ENCODE measurements around the gene NUP210. TPM values are rescaled to one million over a fixed set of nuclear protein-coding genes. Genes with fewer than 3 reads are reported as not detected.

NUP210 gene
- total and polyA plus RNA-seq, 2 of the 13 experiments (the other 11 are each of a cell fraction or from before 2014, with no cell fraction given): 31.6 to 35.2 TPM

GRCh38 chr3:13424865-13425617 lies 4.9 kb upstream of the NUP210 start:
- TF ChIP-seq ZNF703 (CRISPR knock-in tag; IDR thresholded peaks at IDR 0.05; ENCODE audit: borderline replicate concordance): no peak
- peak; percentile 28; the same call in 1 of the 2 replicates for TF ChIP-seq ZNF629 (CRISPR knock-in tag; conservative IDR thresholded peaks at IDR 0.05)
- no peak for FAIRE-seq
- H2AFZ ChIP-seq (ENCODE audit: low read length): no peak overlapping the region

GRCh38 chr3:13424141-13424844 lies 4.2 kb upstream of the NUP210 start:
- no peak for FAIRE-seq
- in situ Hi-C loops (cut with HindIII; ENCODE audit: extremely low pct_ligation_motif_present, low pct_unique_long_range_greater_than_20kb) (no loop called here), intact Hi-C loops (cut with micrococcal nuclease; ENCODE audit: unreplicated experiment) (no loop called here)
- no peaks in the 10 kb centered on the region for H3K36me3 ChIP-seq (replicated peaks in 1 of 2; ENCODE audit: control insufficient read depth in 1 of 2, insufficient read depth in 2 of 2, low read length in 2 of 2)
- H4K20me1 ChIP-seq (ENCODE audit: insufficient read depth, low read length): no peaks in the 10 kb centered on the region
- no peaks in the 10 kb centered on the region for H3K9me3 ChIP-seq (ENCODE audit: low read length)
- no peak for DNase-seq (ENCODE audit: low spot score)
- ChIA-PET POLR2A (no interaction called here), CTCF (ENCODE audit: low intra/inter-chr PET ratio, low total read pairs) (no interaction called here)
- WGBS (ENCODE audit: low lambda C conversion rate): 60% methylated on average over 3 of the region's 3 CpGs
- H3K9ac ChIP-seq (ENCODE audit: insufficient read depth, low read depth, low read length): no peak overlapping the region
- H3K27ac ChIP-seq (ENCODE audit: extremely low read length, insufficient read depth, low read length): no peak overlapping the region
- H3K79me2 ChIP-seq (ENCODE audit: insufficient read depth, low read length): peaks cover 7% of the 10 kb centered on the region
- H3K4me1 ChIP-seq (ENCODE audit: insufficient read depth, low read length): peaks cover 59% of the 10 kb centered on the region
- no peak overlapping the region for H3K4me2 ChIP-seq (ENCODE audit: low read depth, low read length)
- H3K27me3 ChIP-seq (ENCODE audit: control insufficient read depth in 1 of 2, insufficient read depth in 2 of 2, low read length in 2 of 2): no peaks in the 10 kb centered on the region; a peak in 1 of 5 replicates
- no peak overlapping the region for H2AFZ ChIP-seq (ENCODE audit: low read length)
- ATAC-seq: no peak
- no peak overlapping the region for H3K4me3 ChIP-seq (replicated peaks in 1 of 3; ENCODE audit: insufficient read depth in 1 of 3, low read depth in 2 of 3, low read length in 3 of 3)
- BruUV-seq (replicated peaks): no TSS peak
- TF ChIP-seq ZNF550 (CRISPR knock-in tag; IDR thresholded peaks at IDR 0.05; ENCODE audit: borderline replicate concordance) (no peak), RARA (CRISPR knock-in tag; IDR thresholded peaks at IDR 0.05) (no peak), TFDP1 (CRISPR knock-in tag; IDR thresholded peaks at IDR 0.05; ENCODE audit: borderline replicate concordance) (no peak), MXD4 (CRISPR knock-in tag; IDR thresholded peaks at IDR 0.05) (no peak), ZNF567 (CRISPR knock-in tag; IDR thresholded peaks at IDR 0.05; ENCODE audit: borderline replicate concordance) (no peak)
- TF ChIP-seq, protein P1, sequence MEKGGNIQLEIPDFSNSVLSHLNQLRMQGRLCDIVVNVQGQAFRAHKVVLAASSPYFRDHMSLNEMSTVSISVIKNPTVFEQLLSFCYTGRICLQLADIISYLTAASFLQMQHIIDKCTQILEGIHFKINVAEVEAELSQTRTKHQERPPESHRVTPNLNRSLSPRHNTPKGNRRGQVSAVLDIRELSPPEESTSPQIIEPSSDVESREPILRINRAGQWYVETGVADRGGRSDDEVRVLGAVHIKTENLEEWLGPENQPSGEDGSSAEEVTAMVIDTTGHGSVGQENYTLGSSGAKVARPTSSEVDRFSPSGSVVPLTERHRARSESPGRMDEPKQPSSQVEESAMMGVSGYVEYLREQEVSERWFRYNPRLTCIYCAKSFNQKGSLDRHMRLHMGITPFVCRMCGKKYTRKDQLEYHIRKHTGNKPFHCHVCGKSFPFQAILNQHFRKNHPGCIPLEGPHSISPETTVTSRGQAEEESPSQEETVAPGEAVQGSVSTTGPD (CRISPR knock-in tag; IDR thresholded peaks at IDR 0.05): no peak
- TF ChIP-seq, protein P2, sequence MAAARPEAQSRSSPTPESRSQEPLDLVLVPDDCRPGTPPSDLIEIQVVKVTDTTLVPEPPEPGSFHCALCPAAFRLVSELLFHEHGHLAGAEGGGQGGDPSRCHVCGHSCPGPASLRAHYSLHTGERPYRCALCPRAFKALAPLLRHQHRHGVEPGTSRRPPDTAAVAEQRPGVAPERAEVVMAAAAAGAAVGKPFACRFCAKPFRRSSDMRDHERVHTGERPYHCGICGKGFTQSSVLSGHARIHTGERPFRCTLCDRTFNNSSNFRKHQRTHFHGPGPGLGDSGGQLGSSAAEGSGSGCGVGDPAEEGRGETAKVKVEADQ (CRISPR knock-in tag; IDR thresholded peaks at IDR 0.05; ENCODE audit: borderline replicate concordance): no peak
- TF ChIP-seq, protein P3, sequence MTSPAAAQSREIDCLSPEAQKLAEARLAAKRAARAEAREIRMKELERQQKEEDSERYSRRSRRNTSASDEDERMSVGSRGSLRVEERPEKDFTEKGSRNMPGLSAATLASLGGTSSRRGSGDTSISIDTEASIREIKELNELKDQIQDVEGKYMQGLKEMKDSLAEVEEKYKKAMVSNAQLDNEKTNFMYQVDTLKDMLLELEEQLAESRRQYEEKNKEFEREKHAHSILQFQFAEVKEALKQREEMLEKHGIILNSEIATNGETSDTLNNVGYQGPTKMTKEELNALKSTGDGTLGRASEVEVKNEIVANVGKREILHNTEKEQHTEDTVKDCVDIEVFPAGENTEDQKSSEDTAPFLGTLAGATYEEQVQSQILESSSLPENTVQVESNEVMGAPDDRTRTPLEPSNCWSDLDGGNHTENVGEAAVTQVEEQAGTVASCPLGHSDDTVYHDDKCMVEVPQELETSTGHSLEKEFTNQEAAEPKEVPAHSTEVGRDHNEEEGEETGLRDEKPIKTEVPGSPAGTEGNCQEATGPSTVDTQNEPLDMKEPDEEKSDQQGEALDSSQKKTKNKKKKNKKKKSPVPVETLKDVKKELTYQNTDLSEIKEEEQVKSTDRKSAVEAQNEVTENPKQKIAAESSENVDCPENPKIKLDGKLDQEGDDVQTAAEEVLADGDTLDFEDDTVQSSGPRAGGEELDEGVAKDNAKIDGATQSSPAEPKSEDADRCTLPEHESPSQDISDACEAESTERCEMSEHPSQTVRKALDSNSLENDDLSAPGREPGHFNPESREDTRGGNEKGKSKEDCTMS (CRISPR knock-in tag; conservative IDR thresholded peaks at IDR 0.05): no peak

More at GRCh38 chr3:13424865-13425617, 4.9 kb upstream of the NUP210 start:
- Histone ChIP-seq H3K4me2 (ENCODE audit: low read depth, low read length) (no peak overlapping the region), H3K79me2 (ENCODE audit: insufficient read depth, low read length) (no peaks in the 10 kb centered on the region), H3K36me3 (replicated peaks in 1 of 2; ENCODE audit: control insufficient read depth in 1 of 2, insufficient read depth in 2 of 2, low read length in 2 of 2) (no peaks in the 10 kb centered on the region), H3K4me1 (ENCODE audit: insufficient read depth, low read length) (peaks cover 65% of the 10 kb centered on the region), H3K27ac (ENCODE audit: extremely low read length, insufficient read depth, low read length) (no peak overlapping the region), H3K27me3 (ENCODE audit: control insufficient read depth in 1 of 2, insufficient read depth in 2 of 2, low read length in 2 of 2) (no peaks in the 10 kb centered on the region), H4K20me1 (ENCODE audit: insufficient read depth, low read length) (no peaks in the 10 kb centered on the region), H3K4me3 (replicated peaks in 1 of 3; ENCODE audit: insufficient read depth in 1 of 3, low read depth in 2 of 3, low read length in 3 of 3) (no peak overlapping the region), H3K9ac (ENCODE audit: insufficient read depth, low read depth, low read length) (no peak overlapping the region), H3K9me3 (ENCODE audit: low read length) (no peaks in the 10 kb centered on the region)
- ChIA-PET CTCF (ENCODE audit: low intra/inter-chr PET ratio, low total read pairs) (no interaction called here), POLR2A (no interaction called here)
- ATAC-seq: no peak
- in situ Hi-C loops (cut with HindIII; ENCODE audit: extremely low pct_ligation_motif_present, low pct_unique_long_range_greater_than_20kb) (no loop called here), intact Hi-C loops (cut with micrococcal nuclease; ENCODE audit: unreplicated experiment) (no loop called here)
- no peak for DNase-seq (ENCODE audit: low spot score)
- no TSS peak for BruUV-seq (replicated peaks)
- 16% methylated on average over 2 of the region's 4 CpGs for WGBS (ENCODE audit: low lambda C conversion rate)

Measured in HepG2 (cell line).